GM12891 (cell line): ENCODE measurements around the gene ZBTB46.

ENCODE experiments used
- PAX5 ChIP-seq: IDR thresholded peaks from 2 replicates; pipeline ENCODE4 v1.6.1; 2011; ENCODE audit warnings: low read length, moderate library complexity, mild to moderate bottlenecking; ENCODE audit not compliant: insufficient read depth, severe bottlenecking
- POLR2A ChIP-seq: IDR thresholded peaks from 2 replicates; pipeline ENCODE4 v1.6.1; 2011; ENCODE audit warnings: low read depth, low read length, control low read depth
- POLR2AphosphoS5 ChIP-seq: IDR thresholded peaks from 2 replicates; pipeline ENCODE4 v1.6.1; 2011; ENCODE audit warnings: low read depth, low read length, control low read depth
- TAF1 ChIP-seq: IDR thresholded peaks from 2 replicates; pipeline ENCODE4 v1.6.1; 2011; ENCODE audit warnings: low read depth, low read length, control low read depth

GRCh38 chr20:63733117-63733516 lies 97.9 kb downstream of the ZBTB46 start:
- TF ChIP-seq TAF1 (no peak), POLR2A (no peak), PAX5 (no peak), POLR2AphosphoS5 (no peak)
